ENCODE results near the gene PDIA6.

PDIA6 gene

GRCh38 chr2:10761591-10761990 lies 51.0 kb downstream of the PDIA6 start:
- ATAC-seq = no peak
- no peak for TF ChIP-seq CSDC2 (CRISPR knock-in tag; IDR thresholded peaks at IDR 0.05)
- no peak for TF ChIP-seq GLIS3 (CRISPR knock-in tag; IDR thresholded peaks at IDR 0.05)
- TF ChIP-seq PATZ1 (CRISPR knock-in tag; IDR thresholded peaks at IDR 0.05; ENCODE audit: borderline replicate concordance) = no peak
- TF ChIP-seq ESRRG (CRISPR knock-in tag; IDR thresholded peaks at IDR 0.05) = no peak
- no peak for TF ChIP-seq ZNF565 (CRISPR knock-in tag; conservative IDR thresholded peaks at IDR 0.05; ENCODE audit: low read depth)
- TF ChIP-seq ZNF70 (CRISPR knock-in tag; IDR thresholded peaks at IDR 0.05) = no peak
- TF ChIP-seq SNAI2 (CRISPR knock-in tag; IDR thresholded peaks at IDR 0.05) = no peak
- no peak for TF ChIP-seq CREB5 (CRISPR knock-in tag; IDR thresholded peaks at IDR 0.05; ENCODE audit: low read depth)
- TF ChIP-seq POU6F1 (CRISPR knock-in tag; IDR thresholded peaks at IDR 0.05; ENCODE audit: borderline replicate concordance, low read depth) = no peak
- TF ChIP-seq TOX (CRISPR knock-in tag; IDR thresholded peaks at IDR 0.05; ENCODE audit: borderline replicate concordance) = no peak
- TF ChIP-seq ARNTL (CRISPR knock-in tag; IDR thresholded peaks at IDR 0.05; ENCODE audit: borderline replicate concordance, low read depth) = no peak
- no peak for TF ChIP-seq ZNF8 (CRISPR knock-in tag; IDR thresholded peaks at IDR 0.05)
- no peak for TF ChIP-seq TCF4 (CRISPR knock-in tag; IDR thresholded peaks at IDR 0.05; ENCODE audit: borderline replicate concordance)
- no peak for TF ChIP-seq ZFP3 (CRISPR knock-in tag; IDR thresholded peaks at IDR 0.05)
- TF ChIP-seq CSRNP3 (CRISPR knock-in tag; IDR thresholded peaks at IDR 0.05) = no peak
- TF ChIP-seq PPARA (CRISPR knock-in tag; IDR thresholded peaks at IDR 0.05; ENCODE audit: borderline replicate concordance) = no peak
- no peak for TF ChIP-seq BACH2 (CRISPR knock-in tag; IDR thresholded peaks at IDR 0.05; ENCODE audit: borderline replicate concordance)

- TF ChIP-seq BACH2 (CRISPR knock-in tag; IDR thresholded peaks at IDR 0.05; ENCODE audit: borderline replicate concordance) (no peak), PATZ1 (CRISPR knock-in tag; IDR thresholded peaks at IDR 0.05; ENCODE audit: borderline replicate concordance) (no peak), ZFP3 (CRISPR knock-in tag; IDR thresholded peaks at IDR 0.05) (no peak), POU6F1 (CRISPR knock-in tag; IDR thresholded peaks at IDR 0.05; ENCODE audit: borderline replicate concordance, low read depth) (no peak), ZNF8 (CRISPR knock-in tag; IDR thresholded peaks at IDR 0.05) (no peak), ZFP30 (CRISPR knock-in tag; IDR thresholded peaks at IDR 0.05) (no peak), PPARA (CRISPR knock-in tag; IDR thresholded peaks at IDR 0.05; ENCODE audit: borderline replicate concordance) (no peak), ZC3H10 (CRISPR knock-in tag; IDR thresholded peaks at IDR 0.05) (no peak), CREB5 (CRISPR knock-in tag; IDR thresholded peaks at IDR 0.05; ENCODE audit: low read depth) (no peak), TOX (CRISPR knock-in tag; IDR thresholded peaks at IDR 0.05; ENCODE audit: borderline replicate concordance) (no peak), RARB (CRISPR knock-in tag; IDR thresholded peaks at IDR 0.05) (no peak), CSDC2 (CRISPR knock-in tag; IDR thresholded peaks at IDR 0.05) (no peak)
These were observed 51.6 kb downstream of the PDIA6 start for GRCh38 chr2:10760794-10761504.

More at GRCh38 chr2:10760794-10761504, 51.6 kb downstream of the PDIA6 start:
- no peak for ATAC-seq

Data from SK-N-SH treated with all-trans-retinoic acid at 6 μM for 48 hours (cell line).